H9 (cell line): ENCODE data around the gene NBEAL1. TPM values are rescaled to one million over a fixed set of nuclear protein-coding genes. Genes with fewer than 3 reads are reported as not detected.

ENCODE experiments used
- DNase-seq: peaks from one replicate; pipeline ENCODE4 v3.0.0-alpha.2; 2017
- H2AFZ ChIP-seq: one replicate; pipeline ENCODE4 v1.6.1; 2013; ENCODE audit warnings: mild to moderate bottlenecking, low read length, control low read depth, moderate library complexity
- H2AK5ac ChIP-seq: 2 replicates; pipeline ENCODE4 v1.6.1; 2013; ENCODE audit warnings: low read length, control low read depth, mixed read lengths; ENCODE audit not compliant: insufficient read length
- H2BK120ac ChIP-seq: one replicate; pipeline ENCODE4 v1.6.1; 2013; ENCODE audit warnings: low read depth, mild to moderate bottlenecking, low read length, control low read depth, inconsistent platforms; ENCODE audit not compliant: poor library complexity, severe bottlenecking
- H2BK12ac ChIP-seq: 2 replicates; pipeline ENCODE4 v1.6.1; 2013; ENCODE audit warnings: low read length, control low read depth, mixed read lengths, low read depth; ENCODE audit not compliant: insufficient read length
- H2BK15ac ChIP-seq: 2 replicates; pipeline ENCODE4 v1.6.1; 2013; ENCODE audit warnings: low read depth, low read length, control low read depth
- H2BK20ac ChIP-seq: one replicate; pipeline ENCODE4 v1.6.1; 2013; ENCODE audit warnings: low read depth, mild to moderate bottlenecking, low read length, control low read depth, inconsistent platforms; ENCODE audit not compliant: poor library complexity, severe bottlenecking
- H2BK5ac ChIP-seq: 2 replicates; pipeline ENCODE4 v1.6.1; 2013; ENCODE audit warnings: low read length, control low read depth, mixed read lengths; ENCODE audit not compliant: insufficient read length
- H3K14ac ChIP-seq: 2 replicates; pipeline ENCODE4 v1.6.1; 2013; ENCODE audit warnings: low read length, control low read depth; ENCODE audit not compliant: insufficient read depth
- H3K18ac ChIP-seq: 2 replicates; pipeline ENCODE4 v1.6.1; 2013; ENCODE audit warnings: low read depth, mild to moderate bottlenecking, mixed read lengths, low read length, control low read depth; ENCODE audit not compliant: insufficient read length
- H3K23ac ChIP-seq: 2 replicates; pipeline ENCODE4 v1.6.1; 2013; ENCODE audit warnings: low read length, control low read depth, mixed read lengths, low read depth; ENCODE audit not compliant: insufficient read length
- H3K23me2 ChIP-seq: 2 replicates; pipeline ENCODE4 v1.6.1; 2013; ENCODE audit warnings: low read depth, mild to moderate bottlenecking, mixed read lengths, low read length, control low read depth; ENCODE audit not compliant: insufficient read length, poor library complexity, severe bottlenecking
- H3K27ac ChIP-seq: 2 replicates; pipeline ENCODE4 v1.5.1; 2013; ENCODE audit warnings: low read length, control low read depth, mixed read lengths, low read depth; ENCODE audit not compliant: insufficient read length
- H3K27me3 ChIP-seq: 2 replicates; pipeline ENCODE4 v1.6.1; 2013; ENCODE audit warnings: low read length, control low read depth, inconsistent platforms; ENCODE audit not compliant: insufficient read depth
- H3K4ac ChIP-seq: 2 replicates; pipeline ENCODE4 v1.6.1; 2013; ENCODE audit warnings: low read depth, mild to moderate bottlenecking, control low read depth, inconsistent platforms, low read length, moderate library complexity
- H3K4me1 ChIP-seq: 2 replicates; pipeline ENCODE4 v1.6.1; 2013; ENCODE audit warnings: low read length, control low read depth, inconsistent platforms; ENCODE audit not compliant: insufficient read depth
- H3K4me2 ChIP-seq: 2 replicates; pipeline ENCODE4 v1.6.1; 2013; ENCODE audit warnings: low read length, control low read depth, mixed read lengths; ENCODE audit not compliant: insufficient read length, insufficient read depth
- H3K56ac ChIP-seq: 2 replicates; pipeline ENCODE4 v1.6.1; 2013; ENCODE audit warnings: low read depth, mild to moderate bottlenecking, mixed read lengths, low read length, control low read depth; ENCODE audit not compliant: insufficient read length
- H3K79me1 ChIP-seq: 2 replicates; pipeline ENCODE4 v1.6.1; 2013; ENCODE audit warnings: low read depth, mild to moderate bottlenecking, moderate library complexity, low read length, control low read depth, inconsistent platforms; ENCODE audit not compliant: insufficient read depth, poor library complexity, severe bottlenecking
- H3K79me2 ChIP-seq: 2 replicates; pipeline ENCODE4 v1.6.1; 2013; ENCODE audit warnings: low read length, control low read depth, inconsistent platforms; ENCODE audit not compliant: insufficient read depth
- H3K9ac ChIP-seq: 2 replicates; pipeline ENCODE4 v1.6.1; 2013; ENCODE audit warnings: low read length, control low read depth, mixed read lengths; ENCODE audit not compliant: insufficient read length; ENCODE audit errors: extremely low read depth
- H3K9me3 ChIP-seq: one replicate; pipeline ENCODE4 v1.6.1; 2013; ENCODE audit warnings: low read depth, low read length, inconsistent platforms; ENCODE audit not compliant: control insufficient read depth
- H3T11ph ChIP-seq: one replicate; pipeline ENCODE4 v1.6.1; 2013; ENCODE audit warnings: mild to moderate bottlenecking, low read length, control low read depth, inconsistent platforms
- H4K20me1 ChIP-seq: one replicate; pipeline ENCODE4 v1.6.1; 2013; ENCODE audit not compliant: control insufficient read depth, insufficient read length, insufficient read depth
- H4K5ac ChIP-seq: 2 replicates; pipeline ENCODE4 v1.6.1; 2013; ENCODE audit warnings: low read depth, mild to moderate bottlenecking, mixed read lengths, low read length, control low read depth; ENCODE audit not compliant: insufficient read length
- H4K8ac ChIP-seq: replicated peaks from 2 replicates; pipeline ENCODE4 v1.6.1; 2013; ENCODE audit warnings: low read length, control low read depth, mixed read lengths, low read depth; ENCODE audit not compliant: insufficient read length
- H4K91ac ChIP-seq: 2 replicates; pipeline ENCODE4 v1.6.1; 2013; ENCODE audit warnings: low read depth, mild to moderate bottlenecking, moderate library complexity, mixed read lengths, low read length, control low read depth; ENCODE audit not compliant: insufficient read length
- H3K27ac Mint-ChIP-seq, 3 experiments: 2 replicates in 2 of 3; 3 replicates in 1 of 3; pipeline ENCODE4 v1.8.0; 2020 to 2021; ENCODE audit warnings: mixed read lengths in 3 of 3, mild to moderate bottlenecking in 1 of 3, moderate library complexity in 1 of 3
- H3K27me3 Mint-ChIP-seq: 2 replicates; pipeline ENCODE4 v1.8.0; 2021; ENCODE audit warnings: low read depth, mild to moderate bottlenecking, moderate library complexity, mixed read lengths
- H3K36me3 Mint-ChIP-seq, 3 experiments: 2 replicates in 2 of 3; 3 replicates in 1 of 3; pipeline ENCODE4 v1.8.0; 2020 to 2021; ENCODE audit warnings: low read depth in 3 of 3, mixed read lengths in 3 of 3; ENCODE audit not compliant: insufficient read depth in 1 of 3
- H3K4me1 Mint-ChIP-seq, 2 experiments: 2 replicates each; pipeline ENCODE4 v1.8.0; 2020; ENCODE audit warnings: mixed read lengths in 2 of 2
- H3K4me3 Mint-ChIP-seq, 2 experiments: 2 replicates in 1 of 2; 3 replicates in 1 of 2; pipeline ENCODE4 v1.8.0; 2020 to 2021; ENCODE audit warnings: mild to moderate bottlenecking in 2 of 2, mixed read lengths in 2 of 2, moderate library complexity in 1 of 2
- H3K9me3 Mint-ChIP-seq, 2 experiments: 2 replicates in 1 of 2; 3 replicates in 1 of 2; pipeline ENCODE4 v1.8.0; 2020; ENCODE audit warnings: mild to moderate bottlenecking in 2 of 2, mixed read lengths in 2 of 2, moderate library complexity in 1 of 2
- CTCF ChIP-seq: fragments of 200-600 bp; sonication (generic); conservative IDR thresholded peaks from 3 replicates; pipeline ENCODE4 v1.8.0; 2021; ENCODE audit warnings: antibody characterized with exemption, mild to moderate bottlenecking
- total RNA-seq: library from RNA; stranded (reverse); gene quantifications from 2 replicates; pipeline ENCODE4 v1.2.1, GENCODE V29; 2021

The NBEAL1 gene
- total RNA-seq, 1 experiment from 2014 or later: 10.1 TPM

- no peak overlapping the region for H3K27ac Mint-ChIP-seq
- no peak overlapping the region for H3K56ac ChIP-seq
- H3T11ph ChIP-seq: no peak overlapping the region
These were observed 56.5 kb downstream of the NBEAL1 start for GRCh38 chr2:203071148-203071547.

More at GRCh38 chr2:203071148-203071547, 56.5 kb downstream of the NBEAL1 start:
- peaks cover 9% of the 10 kb centered on the region in 2 experiments for H3K9me3 Mint-ChIP-seq
- H3K23ac ChIP-seq: no peak overlapping the region
- H4K20me1 ChIP-seq: no peaks in the 10 kb centered on the region
- H3K79me1 ChIP-seq: no peaks in the 10 kb centered on the region
- H2BK120ac ChIP-seq: no peak overlapping the region
- no peaks in the 10 kb centered on the region for H3K27me3 ChIP-seq
- H3K4me1 ChIP-seq: no peaks in the 10 kb centered on the region
- peaks cover 11 to 15% (median 12%) of the 10 kb centered on the region in 3 experiments; a peak in 6 of 7 replicates for H3K36me3 Mint-ChIP-seq
- no peak overlapping the region for H2BK12ac ChIP-seq
- no peak overlapping the region for H2AFZ ChIP-seq
- no peaks in the 10 kb centered on the region for H3K9me3 ChIP-seq
- no peak for TF ChIP-seq CTCF
- no peak overlapping the region for H3K4me3 Mint-ChIP-seq
- no peak for DNase-seq
- no peaks in the 10 kb centered on the region for H3K23me2 ChIP-seq
- no peak overlapping the region for H3K4ac ChIP-seq
- no peaks in the 10 kb centered on the region for H3K79me2 ChIP-seq
- no peaks in the 10 kb centered on the region for H3K4me1 Mint-ChIP-seq
- no peak overlapping the region for H3K9ac ChIP-seq
- no peak overlapping the region for H2BK5ac ChIP-seq
- no peak overlapping the region for H3K14ac ChIP-seq
- no peak overlapping the region for H2BK20ac ChIP-seq
- no peak overlapping the region for H4K8ac ChIP-seq
- no peak overlapping the region for H3K4me2 ChIP-seq
- no peak overlapping the region for H4K5ac ChIP-seq
- H4K91ac ChIP-seq: no peak overlapping the region
- H2BK15ac ChIP-seq: no peak overlapping the region
- no peaks in the 10 kb centered on the region for H3K27me3 Mint-ChIP-seq
- no peak overlapping the region for H3K18ac ChIP-seq
- no peak overlapping the region for H2AK5ac ChIP-seq
- H3K27ac ChIP-seq: no peak overlapping the region
